HG03066 (cell line): ENCODE measurements around the gene ARAF.
"Not testable (repeated sequence)": the region's sequence is repeated elsewhere in the genome, so short reads cannot be mapped to it uniquely, and the experiment has no call there.

Experiments used
- ATAC-seq: cut with Tn5 transposase; IDR thresholded peaks from one replicate; pipeline ENCODE4 v1.9.1; 2021; ENCODE audit warnings: low read depth; ENCODE audit not compliant: unreplicated experiment

The ARAF gene

GRCh38 chrX:47584714-47585113 lies 23.7 kb downstream of the ARAF start:
- no peak for ATAC-seq

- ATAC-seq: no peak
These were observed 24.3 kb downstream of the ARAF start for GRCh38 chrX:47585273-47585672.

DNA sequence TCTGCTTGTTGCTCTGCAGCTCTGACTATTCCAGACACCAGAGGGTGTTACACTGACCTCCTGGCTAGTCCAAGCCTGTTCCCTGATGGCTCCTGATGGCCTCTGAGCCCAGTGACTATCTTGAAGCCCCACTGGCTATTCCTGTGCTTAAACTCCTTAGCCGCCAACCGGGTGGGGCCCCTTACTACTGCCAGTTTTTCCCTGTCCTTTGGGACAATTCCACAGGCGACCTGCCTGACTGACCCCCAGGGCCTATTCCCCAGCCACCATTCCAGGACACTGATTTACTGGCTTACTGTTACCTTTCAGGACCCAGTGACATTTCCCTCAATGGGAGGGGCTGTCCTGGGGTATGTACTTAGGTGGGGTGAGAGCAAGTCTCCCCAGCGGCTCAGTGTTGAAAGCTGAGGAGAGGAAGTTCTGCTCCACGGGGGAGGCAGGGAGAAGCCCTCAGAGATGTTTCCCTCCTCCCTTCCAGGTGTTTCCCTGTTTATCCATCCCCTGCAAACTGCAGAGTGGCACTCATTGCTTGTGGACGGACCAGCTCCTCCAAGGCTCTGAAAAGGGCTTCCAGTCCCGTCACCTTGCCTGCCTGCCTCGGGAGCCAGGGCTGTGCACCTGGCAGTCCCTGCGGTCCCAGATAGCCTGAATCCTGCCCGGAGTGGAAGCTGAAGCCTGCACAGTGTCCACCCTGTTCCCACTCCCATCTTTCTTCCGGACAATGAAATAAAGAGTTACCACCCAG lies 25.2 kb downstream of the ARAF start:
- no peak for ATAC-seq

DNA sequence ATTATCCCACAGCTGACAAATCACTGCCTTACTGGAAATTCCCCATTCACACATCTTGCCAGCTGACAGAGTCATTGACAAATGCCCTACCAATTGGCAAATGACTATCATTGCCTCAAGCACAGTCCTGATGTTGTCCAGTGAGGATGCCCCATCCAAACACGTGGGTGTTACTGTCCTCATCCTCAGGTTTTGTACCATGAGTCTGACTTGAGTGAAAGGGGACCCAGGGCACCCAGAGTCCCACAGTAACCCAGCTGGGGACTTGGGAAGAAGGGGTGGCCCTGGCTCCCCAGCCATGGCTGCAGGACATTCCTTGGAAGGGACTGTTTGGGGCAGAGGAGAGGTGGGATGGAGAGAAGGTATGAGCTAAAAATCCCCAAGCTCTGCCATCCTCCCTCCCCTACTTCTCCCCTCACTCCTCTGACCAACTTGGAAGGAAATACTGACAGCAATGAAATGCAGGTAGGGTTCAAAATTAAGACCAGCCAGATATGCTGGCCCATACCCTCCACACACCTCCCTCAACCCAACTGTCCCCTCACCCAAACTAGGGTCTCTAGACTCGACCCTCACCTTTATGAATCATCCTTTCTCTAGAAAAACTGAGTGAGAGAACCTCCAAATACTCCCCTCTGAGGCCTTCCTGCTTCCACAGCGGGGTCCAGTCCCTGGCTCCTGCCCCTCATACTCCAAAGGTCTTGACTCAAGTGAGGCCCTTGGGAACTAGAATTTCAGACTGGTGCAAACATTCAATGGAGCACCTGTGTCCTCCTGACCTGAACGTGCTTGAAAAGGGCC lies 26.3 kb downstream of the ARAF start:
- no peak for ATAC-seq

DNA sequence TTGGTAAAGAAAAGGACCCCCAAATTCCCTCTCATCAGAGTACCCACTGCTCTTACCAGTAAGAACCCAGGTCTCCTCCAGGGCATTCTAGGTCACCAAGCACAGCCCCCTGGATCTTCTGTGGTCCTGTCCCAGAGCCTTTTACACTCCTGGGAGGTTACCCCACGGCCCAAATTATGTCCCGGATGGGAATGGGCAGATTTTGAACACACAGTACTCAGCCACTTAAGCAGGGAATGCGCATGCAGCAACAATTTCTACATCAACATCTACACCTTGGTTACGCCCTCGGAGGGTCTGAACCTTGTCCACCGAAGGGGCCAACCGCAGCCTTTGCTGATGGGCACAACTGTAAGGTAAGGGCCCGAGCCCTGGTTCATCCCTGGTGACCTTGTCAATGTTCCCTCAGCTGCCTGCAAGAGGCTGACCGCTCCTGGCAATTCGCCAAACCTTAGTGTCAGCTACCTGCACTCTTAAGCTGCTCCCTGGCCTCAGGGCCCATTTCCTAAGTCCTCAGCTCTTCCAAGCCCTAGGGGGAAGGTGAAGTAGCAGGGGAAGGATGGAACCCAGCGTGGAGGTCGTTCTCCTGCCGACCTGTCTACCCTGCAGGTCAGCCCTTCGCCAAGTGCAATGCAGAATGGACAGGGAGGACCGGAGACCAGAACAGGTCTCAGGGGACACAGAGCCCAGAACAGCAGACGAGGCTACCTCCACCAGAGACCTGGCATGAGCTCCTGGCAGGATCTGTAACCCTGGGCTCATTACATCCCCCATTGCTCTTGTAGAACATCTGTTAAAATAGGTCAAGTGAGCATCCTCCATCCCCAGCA lies 27.1 kb downstream of the ARAF start:
- ATAC-seq: no peak

- ATAC-seq: no peak
These were observed 30.0 kb downstream of the ARAF start for GRCh38 chrX:47590984-47591383.

GRCh38 chrX:47593522-47593921 lies 32.5 kb downstream of the ARAF start:
- ATAC-seq: no peak

DNA sequence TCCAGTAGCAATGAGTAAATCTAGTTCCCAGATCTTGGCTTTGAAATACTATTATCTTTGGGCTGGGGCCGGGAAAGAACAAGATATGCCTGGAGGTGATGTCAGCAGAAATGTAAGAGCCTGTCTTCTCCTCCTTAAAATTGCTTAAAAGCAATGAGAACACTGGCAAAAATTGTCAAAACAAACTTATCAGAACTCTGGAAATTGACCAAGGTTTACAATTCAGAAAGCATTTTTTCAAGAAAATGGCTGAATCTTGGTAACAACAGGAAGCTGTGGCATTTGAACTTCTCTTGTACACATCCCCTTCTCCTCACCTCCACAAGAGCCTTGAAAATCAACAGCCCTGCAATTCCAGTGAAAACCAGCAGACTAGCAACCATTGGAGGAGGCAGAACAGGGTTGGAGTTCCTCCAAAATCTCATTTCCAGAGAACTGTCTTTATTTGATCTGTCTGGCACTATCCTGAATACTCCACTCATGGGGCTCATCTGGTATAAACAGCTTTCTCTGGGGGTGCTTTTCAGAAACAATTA lies 34.8 kb downstream of the ARAF start:
- ATAC-seq: no peak

DNA sequence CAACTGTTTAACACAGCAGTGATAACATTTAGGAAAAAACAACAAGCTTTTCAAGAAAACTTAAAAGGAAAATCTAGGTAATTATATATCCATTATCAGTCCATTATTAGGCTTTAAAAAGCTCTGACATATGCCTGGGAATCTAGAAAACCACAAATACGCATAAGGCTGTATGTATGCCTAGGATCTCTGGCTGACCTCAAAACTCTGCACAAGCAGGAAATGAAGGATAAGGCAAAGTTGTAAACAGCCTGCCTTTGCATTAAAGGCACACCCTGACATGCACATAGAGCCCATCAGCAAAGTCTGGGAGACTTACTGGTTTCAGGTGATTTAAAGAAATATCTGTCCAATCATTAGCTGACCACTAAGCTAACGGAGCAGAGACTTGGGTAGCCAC lies 35.3 kb downstream of the ARAF start:
- no peak for ATAC-seq

DNA sequence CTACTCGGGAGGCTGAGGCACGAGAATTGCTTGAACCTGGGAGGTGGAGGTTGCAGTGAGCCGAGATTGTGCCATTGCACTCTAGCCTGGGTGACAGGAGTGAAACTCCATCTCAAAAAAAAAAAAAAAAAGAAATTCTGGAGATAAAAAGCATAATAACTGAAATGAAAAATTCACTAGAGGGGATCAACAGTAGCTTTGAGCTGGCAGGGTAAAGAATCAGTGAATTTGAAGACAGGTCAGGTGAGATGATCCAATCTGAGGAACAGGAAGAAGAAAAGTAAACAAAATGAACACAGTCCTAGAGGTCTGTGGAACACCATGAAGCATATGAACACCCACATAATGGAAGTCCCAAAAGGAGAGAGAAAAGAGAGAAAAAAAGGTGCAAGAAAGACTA lies 36.2 kb downstream of the ARAF start:
- ATAC-seq: no peak

- not testable (repeated sequence) for ATAC-seq
These were observed 42.1 kb downstream of the ARAF start for GRCh38 chrX:47603125-47603524.

GRCh38 chrX:47605024-47605423 lies 44.0 kb downstream of the ARAF start:
- no peak for ATAC-seq

- no peak for ATAC-seq
These were observed 46.1 kb downstream of the ARAF start for GRCh38 chrX:47607091-47607490.

DNA sequence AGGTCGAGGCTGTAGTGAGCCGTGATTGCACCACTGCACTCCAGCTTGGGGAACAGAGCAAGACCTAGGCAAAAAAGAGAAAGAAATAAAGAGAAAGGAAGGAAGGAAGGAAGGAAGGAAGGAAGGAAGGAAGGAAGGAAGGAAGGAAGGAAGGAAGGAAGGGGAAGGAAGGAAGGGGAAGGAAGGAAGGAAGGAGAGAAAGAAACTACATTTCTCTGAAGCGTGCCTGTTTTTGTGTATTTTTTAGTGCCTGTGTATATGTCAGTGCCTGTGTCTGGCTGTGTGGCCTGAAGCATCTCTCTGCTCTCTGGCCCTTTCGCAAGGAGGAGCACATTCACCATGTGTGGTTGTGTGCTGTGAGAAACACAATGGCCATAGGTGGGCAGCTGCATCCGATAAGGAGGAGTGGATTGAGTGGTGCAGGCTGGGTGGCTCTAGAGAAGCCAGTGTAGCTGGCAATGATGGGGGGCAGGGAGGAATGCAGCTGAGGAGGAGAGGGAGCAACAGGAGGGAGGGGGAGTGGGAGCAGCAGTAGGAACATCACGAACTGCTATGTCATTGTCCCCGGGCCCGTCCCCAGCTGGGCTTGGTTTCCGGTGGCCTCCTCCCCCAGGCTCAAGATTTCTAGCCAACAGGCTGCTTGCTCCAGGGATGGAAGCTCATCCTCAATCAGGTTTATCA lies 47.3 kb downstream of the ARAF start:
- ATAC-seq: no peak

GRCh38 chrX:47610511-47610910 lies 49.5 kb downstream of the ARAF start:
- ATAC-seq: no peak

GRCh38 chrX:47611489-47611888 lies 50.5 kb downstream of the ARAF start:
- ATAC-seq: no peak

DNA sequence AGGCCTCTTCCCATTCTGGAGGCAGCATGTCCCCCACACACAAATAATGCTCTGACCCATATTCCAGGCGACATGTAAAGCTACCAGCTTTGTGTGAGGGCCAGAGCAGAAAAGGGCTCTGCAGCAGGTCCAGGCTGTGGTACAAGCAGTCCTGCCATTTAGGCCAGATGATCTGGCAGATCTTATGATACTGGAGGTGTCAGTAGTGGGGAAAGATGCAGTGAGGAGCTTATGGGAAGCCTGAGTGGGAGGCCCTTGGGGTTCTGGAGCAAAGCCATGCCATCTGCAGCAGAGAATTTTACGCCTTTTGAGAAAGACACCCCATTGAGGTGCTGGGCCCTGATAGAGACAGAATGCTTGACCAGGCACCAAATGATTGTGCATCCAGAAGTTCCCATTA lies 50.9 kb downstream of the ARAF start:
- no peak for ATAC-seq

GRCh38 chrX:47612418-47612817 lies 51.4 kb downstream of the ARAF start:
- ATAC-seq: no peak

DNA sequence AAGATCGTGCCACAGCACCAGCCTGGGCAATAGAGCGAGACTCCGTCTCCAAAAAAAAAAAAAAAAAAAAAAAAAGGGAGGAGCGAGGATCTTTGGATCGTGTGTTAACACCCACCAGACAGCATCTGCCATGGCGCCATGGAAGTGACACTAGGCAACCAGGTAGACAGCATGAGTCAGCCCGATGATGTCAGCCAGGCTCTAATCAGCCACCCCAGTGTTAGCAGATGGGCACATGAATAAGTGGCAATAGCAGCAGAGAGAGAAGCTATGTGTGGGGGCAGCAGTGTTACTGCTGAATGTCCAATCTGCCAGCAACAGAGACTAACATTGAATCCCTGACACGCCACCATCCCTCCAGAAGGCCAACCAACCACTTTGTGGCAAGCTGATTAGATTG lies 52.1 kb downstream of the ARAF start:
- ATAC-seq: no peak

DNA sequence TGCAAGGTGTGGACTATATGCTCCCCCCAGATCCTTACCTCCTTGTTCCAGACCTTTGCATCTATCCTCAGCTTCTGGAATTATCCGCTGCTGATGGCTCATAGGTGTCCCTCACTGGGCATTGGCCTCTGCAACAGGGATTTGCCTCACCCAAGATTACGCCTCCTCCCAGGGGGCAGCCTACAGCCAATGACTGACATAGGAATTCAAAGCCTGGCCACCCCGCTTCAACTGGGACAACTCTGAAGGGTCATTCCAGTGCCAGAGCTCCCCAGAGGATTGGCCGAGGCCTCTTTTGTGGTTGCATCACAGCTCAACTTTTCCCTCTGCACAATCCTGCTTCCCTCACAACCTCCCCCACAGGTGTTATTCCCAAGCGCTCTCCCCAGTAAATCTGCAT lies 53.6 kb downstream of the ARAF start:
- no peak for ATAC-seq
